Muscle of leg (tissue), 11 donors: Measurements from ENCODE around the gene SYNJ2. TPM values are rescaled to one million over a fixed set of nuclear protein-coding genes. Genes with fewer than 3 reads are reported as not detected.

Experiments used
- DNase-seq: peaks from one replicate; pipeline ENCODE4 v3.0.0; 2013
- H3K27ac ChIP-seq: one replicate; pipeline ENCODE4 v1.5.1; 2013; ENCODE audit warnings: mild to moderate bottlenecking, low read length, control low read depth
- H3K27me3 ChIP-seq: one replicate; pipeline ENCODE4 v1.6.1; 2013; ENCODE audit warnings: low read length; ENCODE audit not compliant: control insufficient read depth, insufficient read depth
- H3K36me3 ChIP-seq: one replicate; pipeline ENCODE4 v1.6.1; 2013; ENCODE audit warnings: low read length; ENCODE audit not compliant: control insufficient read depth, insufficient read depth
- H3K4me1 ChIP-seq: one replicate; pipeline ENCODE4 v1.6.1; 2013; ENCODE audit warnings: low read length; ENCODE audit not compliant: control insufficient read depth, insufficient read depth
- H3K4me3 ChIP-seq: one replicate; pipeline ENCODE4 v1.5.1; 2013; ENCODE audit warnings: low read length, control low read depth
- H3K9me3 ChIP-seq: replicated peaks from 2 replicates; pipeline ENCODE4 v1.6.1; 2013; ENCODE audit warnings: low read depth, low read length; ENCODE audit not compliant: control insufficient read depth
- WGBS: methylation state at CpG from one replicate; pipeline ENCODE4 v1.1.5; 2013; ENCODE audit warnings: missing lambda C conversion rate; ENCODE audit not compliant: insufficient coverage; 5-methylcytosine and 5-hydroxymethylcytosine counted together
- polyA plus RNA-seq, 8 donors: library from polyadenylated mRNA; unstranded; fragments of 120-200 nt; gene quantifications; one replicate each; pipeline versions ENCODE4 v1.2.1 to v1.2.3, GENCODE V29; 2013; ENCODE audit warnings: inconsistent platforms in 1 of 8, low replicate concordance in 1 of 8; ENCODE audit not compliant: insufficient read length in 8 of 8, insufficient read depth in 1 of 8
- total RNA-seq: library from RNA; stranded (reverse); fragments of 120-200 nt; gene quantifications from one replicate; pipeline ENCODE4 v1.2.4, GENCODE V29; 2013

Gene SYNJ2
- total and polyA plus RNA-seq, 9 donors: 7.7 to 11.3 (median 9.7) TPM

DNA sequence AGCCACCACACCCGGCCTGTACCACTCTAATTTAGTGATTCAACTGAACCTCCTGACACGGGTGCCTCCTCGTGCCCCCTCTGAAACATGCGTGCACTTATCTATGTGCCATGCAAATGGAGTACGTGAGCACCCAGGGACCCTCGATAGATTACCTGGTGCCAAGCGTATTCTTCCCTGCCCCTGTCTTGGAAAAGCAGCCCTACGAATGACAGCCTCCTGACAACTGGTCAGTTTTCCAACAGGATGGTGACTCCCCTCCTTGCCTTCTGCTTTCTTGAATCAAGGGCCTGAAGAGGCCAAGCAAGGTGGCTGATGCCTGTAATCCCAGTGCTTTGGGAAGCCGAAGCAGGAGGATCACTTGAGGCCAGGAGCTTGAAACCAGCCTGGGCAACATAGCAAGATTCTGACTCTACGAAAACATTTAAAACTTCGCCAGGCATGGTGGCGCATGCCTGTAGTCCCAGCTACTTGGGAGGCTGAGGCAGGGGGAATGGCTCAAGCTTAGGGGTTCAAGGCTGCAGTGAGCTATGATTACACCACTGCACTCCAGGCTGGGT, 25.4 kb upstream of the SYNJ2 start:
- DNase-seq: no peak
- H3K9me3 ChIP-seq: peaks cover 18% of the 10 kb centered on the region
- no peaks in the 10 kb centered on the region for H3K36me3 ChIP-seq
- WGBS: 94% methylated on average over 12 of the region's 12 CpGs
- peaks cover 6% of the 10 kb centered on the region for H3K4me1 ChIP-seq
- peaks cover 7% of the 10 kb centered on the region for H3K27me3 ChIP-seq
- no peak overlapping the region for H3K27ac ChIP-seq
- H3K4me3 ChIP-seq: no peak overlapping the region

DNA sequence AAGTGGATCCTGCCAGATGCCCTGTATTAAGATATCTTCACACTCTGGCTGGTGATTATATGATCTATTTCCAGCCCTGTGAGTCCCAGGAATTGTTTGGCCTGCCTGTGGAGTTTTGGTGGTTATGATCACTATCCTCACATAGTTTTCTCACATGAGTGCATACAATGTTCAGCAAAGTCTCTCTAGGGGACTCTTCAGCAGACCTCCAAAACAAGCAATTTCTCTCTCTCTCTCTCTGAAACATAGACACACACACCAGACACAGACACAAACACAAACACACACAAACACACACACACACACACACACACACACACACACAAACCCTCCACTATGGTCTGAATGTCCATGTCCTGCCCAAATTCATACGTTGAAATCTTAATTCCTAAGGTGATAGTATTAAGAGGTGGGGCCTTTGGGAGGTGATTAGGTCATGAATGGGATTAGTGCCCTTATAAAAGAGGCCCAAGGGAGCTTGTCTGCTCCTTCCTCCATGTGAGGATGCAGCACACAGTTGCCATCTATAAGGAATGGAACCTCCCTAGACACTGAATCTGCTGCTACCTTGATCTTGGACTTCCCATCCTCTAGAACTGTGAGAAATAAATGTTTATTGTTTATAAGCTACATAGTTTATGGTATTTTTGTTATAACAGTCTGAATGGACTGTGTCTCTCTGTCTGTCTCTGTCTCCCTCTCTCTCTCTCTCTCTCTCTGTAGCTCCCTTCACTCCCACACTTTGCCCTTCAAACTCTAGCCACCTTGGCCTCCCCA, 22.0 kb upstream of the SYNJ2 start:
- DNase-seq: no peak
- peaks cover 8% of the 10 kb centered on the region for H3K4me1 ChIP-seq
- peaks cover 2% of the 10 kb centered on the region for H3K27me3 ChIP-seq
- peaks cover 18% of the 10 kb centered on the region for H3K9me3 ChIP-seq
- H3K4me3 ChIP-seq: no peak overlapping the region
- H3K36me3 ChIP-seq: no peaks in the 10 kb centered on the region
- WGBS: no CpG with 5 or more reads among the region's 1 CpG
- no peak overlapping the region for H3K27ac ChIP-seq

- H3K9me3 ChIP-seq: peaks cover 18% of the 10 kb centered on the region
- DNase-seq: no peak
- no peaks in the 10 kb centered on the region for H3K36me3 ChIP-seq
- H3K27ac ChIP-seq: no peak overlapping the region
- H3K4me3 ChIP-seq: no peak overlapping the region
- no peaks in the 10 kb centered on the region for H3K27me3 ChIP-seq
- 87% methylated on average over 3 of the region's 5 CpGs for WGBS
- peaks cover 7% of the 10 kb centered on the region for H3K4me1 ChIP-seq
These were observed 20.4 kb upstream of the SYNJ2 start for GRCh38 chr6:157961153-157961831.

GRCh38 chr6:157961832-157962575, 19.7 kb upstream of the SYNJ2 start:
- no peaks in the 10 kb centered on the region for H3K27me3 ChIP-seq
- peaks cover 18% of the 10 kb centered on the region for H3K9me3 ChIP-seq
- H3K36me3 ChIP-seq: no peaks in the 10 kb centered on the region
- no peak overlapping the region for H3K4me3 ChIP-seq
- H3K27ac ChIP-seq: no peak overlapping the region
- 93% methylated on average over 3 of the region's 13 CpGs for WGBS
- H3K4me1 ChIP-seq: peaks cover 7% of the 10 kb centered on the region
- no peak for DNase-seq

GRCh38 chr6:157962601-157963302, 18.9 kb upstream of the SYNJ2 start:
- Histone ChIP-seq H3K27me3 (no peaks in the 10 kb centered on the region), H3K4me3 (no peak overlapping the region), H3K4me1 (peaks cover 7% of the 10 kb centered on the region), H3K36me3 (no peaks in the 10 kb centered on the region), H3K9me3 (peaks cover 16% of the 10 kb centered on the region), H3K27ac (peak overlapping the region; percentile 47)
- WGBS: 83% methylated on average over 7 of the region's 12 CpGs
- DNase-seq: peak; percentile 43

DNA sequence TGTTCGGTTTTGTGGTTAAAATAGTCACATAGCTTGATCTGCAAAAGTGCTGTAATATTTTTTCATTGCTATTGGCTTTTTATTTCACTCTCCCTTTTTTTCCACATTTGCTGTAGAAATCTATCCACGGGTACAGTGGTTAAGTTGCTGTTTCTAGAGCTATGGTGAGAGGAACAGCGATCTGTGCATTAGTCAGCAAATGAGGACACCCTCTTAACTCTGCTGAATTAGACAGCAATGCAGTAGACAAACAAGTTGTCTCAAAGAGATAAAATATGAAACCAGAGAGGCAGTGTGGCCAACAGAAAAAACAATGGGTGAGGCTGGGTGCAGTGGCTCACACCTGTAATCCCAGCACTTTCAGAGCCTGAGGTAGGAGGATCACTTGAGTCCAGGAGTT, 17.6 kb upstream of the SYNJ2 start:
- H3K27me3 ChIP-seq: no peaks in the 10 kb centered on the region
- H3K4me1 ChIP-seq: peaks cover 7% of the 10 kb centered on the region
- no peak overlapping the region for H3K4me3 ChIP-seq
- peaks cover 9% of the 10 kb centered on the region for H3K9me3 ChIP-seq
- WGBS: 100% methylated on average over 1 of the region's 3 CpGs
- no peak for DNase-seq
- no peaks in the 10 kb centered on the region for H3K36me3 ChIP-seq
- no peak overlapping the region for H3K27ac ChIP-seq

GRCh38 chr6:157965387-157965786, 16.3 kb upstream of the SYNJ2 start:
- no peak overlapping the region for H3K4me3 ChIP-seq
- WGBS: 100% methylated on average over 1 of the region's 3 CpGs
- peaks cover 7% of the 10 kb centered on the region for H3K4me1 ChIP-seq
- no peak overlapping the region for H3K27ac ChIP-seq
- H3K36me3 ChIP-seq: no peaks in the 10 kb centered on the region
- H3K27me3 ChIP-seq: no peaks in the 10 kb centered on the region
- H3K9me3 ChIP-seq: no peaks in the 10 kb centered on the region
- DNase-seq: no peak

DNA sequence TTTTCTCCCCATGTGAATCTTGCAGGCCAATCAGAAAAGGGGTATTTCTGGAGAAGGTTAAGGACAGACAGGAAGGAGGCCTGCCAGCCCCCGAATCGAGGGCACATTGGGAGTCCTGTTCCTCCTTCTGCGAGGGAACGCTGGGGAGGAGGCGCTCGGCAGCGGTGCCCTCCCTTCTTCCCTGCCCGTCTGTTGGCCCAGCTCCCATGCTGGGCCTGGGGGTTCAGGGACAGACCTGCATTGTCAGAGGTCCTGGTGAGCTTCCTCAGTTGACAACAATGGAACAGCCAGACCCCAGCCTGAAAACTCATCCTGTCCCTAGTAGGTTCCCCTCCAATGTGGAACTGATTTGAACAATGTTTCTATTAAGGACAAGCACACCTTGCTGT, 15.1 kb upstream of the SYNJ2 start:
- Histone ChIP-seq H3K4me1 (peaks cover 7% of the 10 kb centered on the region), H3K27ac (no peak overlapping the region), H3K9me3 (no peaks in the 10 kb centered on the region), H3K36me3 (no peaks in the 10 kb centered on the region), H3K4me3 (no peak overlapping the region), H3K27me3 (no peaks in the 10 kb centered on the region)
- no peak for DNase-seq
- whole genome bisulfite sequencing: 78% methylated on average over 7 of the region's 8 CpGs

GRCh38 chr6:157967020-157967419, 14.6 kb upstream of the SYNJ2 start:
- H3K9me3 ChIP-seq: no peaks in the 10 kb centered on the region
- H3K4me1 ChIP-seq: peaks cover 7% of the 10 kb centered on the region
- H3K27ac ChIP-seq: no peak overlapping the region
- H3K4me3 ChIP-seq: no peak overlapping the region
- WGBS: 40% methylated on average over 1 of the region's 6 CpGs
- H3K36me3 ChIP-seq: no peaks in the 10 kb centered on the region
- no peaks in the 10 kb centered on the region for H3K27me3 ChIP-seq
- DNase-seq: no peak
